Stimulated activated CD8-positive, alpha-beta memory T cell treated with anti-CD3 and anti-CD28 coated beads, Interleukin-12 subunit alpha, Interleukin-12 subunit beta, amount 100 ng/mL, for 24 hours (primary cell): ENCODE data around the gene FADD.
"Not testable (repeated sequence)": the region's sequence is repeated elsewhere in the genome, so short reads cannot be mapped to it uniquely, and the experiment has no call there.

Experiments used
- DNase-seq: peaks from one replicate; pipeline ENCODE4 v3.0.0-alpha.2; 2020; ENCODE audit errors: extremely low read depth

FADD gene

GRCh38 chr11:70204466-70204799, 1.3 kb downstream of the FADD start:
- no peak for DNase-seq

GRCh38 chr11:70205049-70205725, 2.1 kb downstream of the FADD start:
- no peak for DNase-seq

GRCh38 chr11:70205766-70206165, 2.7 kb downstream of the FADD start:
- no peak for DNase-seq

GRCh38 chr11:70206226-70206981, 3.3 kb downstream of the FADD start:
- DNase-seq: no peak

- DNase-seq: no peak
Observed at GRCh38 chr11:70206982-70207376, 3.9 kb downstream of the FADD start.

- no peak for DNase-seq
Observed at GRCh38 chr11:70207531-70208131, 4.5 kb downstream of the FADD start.

GRCh38 chr11:70209391-70209912, 6.4 kb downstream of the FADD start:
- DNase-seq: no peak

- no peak for DNase-seq
Observed at GRCh38 chr11:70210051-70210501, 7.0 kb downstream of the FADD start.

- no peak for DNase-seq
Observed at GRCh38 chr11:70210530-70210929, 7.4 kb downstream of the FADD start.

- DNase-seq: no peak
Observed at GRCh38 chr11:70212227-70212811, 9.2 kb downstream of the FADD start.

GRCh38 chr11:70217388-70217787, 14.3 kb downstream of the FADD start:
- not testable (repeated sequence) for DNase-seq

- not testable (repeated sequence) for DNase-seq
Observed at GRCh38 chr11:70218076-70218475, 15.0 kb downstream of the FADD start.

GRCh38 chr11:70220136-70220535, 17.0 kb downstream of the FADD start:
- DNase-seq: no peak

- DNase-seq: no peak
Observed at GRCh38 chr11:70220920-70221319, 17.8 kb downstream of the FADD start.

GRCh38 chr11:70225681-70226177, 22.6 kb downstream of the FADD start:
- DNase-seq: no peak

- DNase-seq: no peak
Observed at GRCh38 chr11:70226183-70226582, 23.1 kb downstream of the FADD start.

- DNase-seq: no peak
Observed at GRCh38 chr11:70226967-70227366, 23.9 kb downstream of the FADD start.

GRCh38 chr11:70229737-70230136, 26.6 kb downstream of the FADD start:
- no peak for DNase-seq

- no peak for DNase-seq
Observed at GRCh38 chr11:70230151-70230839, 27.2 kb downstream of the FADD start.

GRCh38 chr11:70230840-70231710, 28.0 kb downstream of the FADD start:
- DNase-seq: no peak

GRCh38 chr11:70233034-70233433, 29.9 kb downstream of the FADD start:
- DNase-seq: no peak
